Dendritic cell treated with granulocyte-macrophage colony-stimulating factor and Interleukin-4, amounts not matched to agents 40 ng/mL and 50 ng/mL, for 4 days (primary cell): ENCODE results near the gene KHSRP.

Experiments
- H3K27ac Mint-ChIP-seq: one replicate; pipeline ENCODE4 v1.8.0; 2022; ENCODE audit warnings: mild to moderate bottlenecking, mixed read lengths
- H3K27me3 Mint-ChIP-seq: one replicate; pipeline ENCODE4 v1.8.0; 2022; ENCODE audit warnings: mild to moderate bottlenecking, mixed read lengths
- H3K36me3 Mint-ChIP-seq: one replicate; pipeline ENCODE4 v1.8.0; 2022; ENCODE audit warnings: low read depth, mixed read lengths
- H3K4me1 Mint-ChIP-seq: one replicate; pipeline ENCODE4 v1.8.0; 2022; ENCODE audit warnings: low read depth, mixed read lengths
- H3K4me3 Mint-ChIP-seq: one replicate; pipeline ENCODE4 v1.8.0; 2022; ENCODE audit warnings: mild to moderate bottlenecking, moderate library complexity, mixed read lengths
- H3K9me3 Mint-ChIP-seq: one replicate; pipeline ENCODE4 v1.8.0; 2022; ENCODE audit warnings: mixed read lengths
- intact Hi-C: fragments of 100-400 bp; cut with micrococcal nuclease; formaldehyde crosslinking; loops from one replicate; pipeline ENCODE4 v1.15.0; 2022

KHSRP gene

GRCh38 chr19:6417713-6418561 is 6.7 kb downstream of the KHSRP start:
- no peak overlapping the region for H3K27ac Mint-ChIP-seq
- intact Hi-C loops: no loop called here
- no peaks in the 10 kb centered on the region for H3K9me3 Mint-ChIP-seq
- H3K27me3 Mint-ChIP-seq: no peaks in the 10 kb centered on the region
- H3K4me1 Mint-ChIP-seq: peaks cover 31% of the 10 kb centered on the region
- H3K36me3 Mint-ChIP-seq: peaks cover 100% of the 10 kb centered on the region
- H3K4me3 Mint-ChIP-seq: no peak overlapping the region

- no peaks in the 10 kb centered on the region for H3K9me3 Mint-ChIP-seq
- H3K36me3 Mint-ChIP-seq: peaks cover 93% of the 10 kb centered on the region
- H3K27me3 Mint-ChIP-seq: no peaks in the 10 kb centered on the region
- intact Hi-C loops: no loop called here
- H3K27ac Mint-ChIP-seq: no peak overlapping the region
- H3K4me1 Mint-ChIP-seq: peaks cover 20% of the 10 kb centered on the region
- no peak overlapping the region for H3K4me3 Mint-ChIP-seq
Observed at GRCh38 chr19:6416658-6417405, 7.8 kb downstream of the KHSRP start.

GRCh38 chr19:6415591-6416190 is 8.9 kb downstream of the KHSRP start:
- Mint-ChIP-seq H3K36me3 (peaks cover 81% of the 10 kb centered on the region), H3K9me3 (no peaks in the 10 kb centered on the region), H3K4me1 (peaks cover 9% of the 10 kb centered on the region), H3K4me3 (no peak overlapping the region), H3K27ac (no peak overlapping the region), H3K27me3 (no peaks in the 10 kb centered on the region)
- intact Hi-C loops: no loop called here

GRCh38 chr19:6414793-6415590 is 9.6 kb downstream of the KHSRP start:
- Mint-ChIP-seq H3K36me3 (peaks cover 74% of the 10 kb centered on the region), H3K9me3 (no peaks in the 10 kb centered on the region), H3K4me3 (no peak overlapping the region), H3K27me3 (no peaks in the 10 kb centered on the region), H3K27ac (no peak overlapping the region), H3K4me1 (peaks cover 2% of the 10 kb centered on the region)
- intact Hi-C loops: no loop called here

- H3K27ac Mint-ChIP-seq: no peak overlapping the region
- no peaks in the 10 kb centered on the region for H3K9me3 Mint-ChIP-seq
- H3K4me1 Mint-ChIP-seq: no peaks in the 10 kb centered on the region
- H3K36me3 Mint-ChIP-seq: peaks cover 64% of the 10 kb centered on the region
- no peaks in the 10 kb centered on the region for H3K27me3 Mint-ChIP-seq
- intact Hi-C loops: no loop called here
- H3K4me3 Mint-ChIP-seq: no peak overlapping the region
Observed at GRCh38 chr19:6413721-6414643, 10.6 kb downstream of the KHSRP start.

GRCh38 chr19:6413291-6413690 is 11.3 kb downstream of the KHSRP start:
- peaks cover 57% of the 10 kb centered on the region for H3K36me3 Mint-ChIP-seq
- no peaks in the 10 kb centered on the region for H3K27me3 Mint-ChIP-seq
- H3K4me3 Mint-ChIP-seq: no peak overlapping the region
- no peak overlapping the region for H3K27ac Mint-ChIP-seq
- no peaks in the 10 kb centered on the region for H3K9me3 Mint-ChIP-seq
- H3K4me1 Mint-ChIP-seq: no peaks in the 10 kb centered on the region
- intact Hi-C loops: no loop called here

GRCh38 chr19:6412447-6413091 is 12.0 kb downstream of the KHSRP start:
- Mint-ChIP-seq H3K27ac (no peak overlapping the region), H3K9me3 (no peaks in the 10 kb centered on the region), H3K27me3 (no peaks in the 10 kb centered on the region), H3K4me3 (no peak overlapping the region), H3K36me3 (peaks cover 50% of the 10 kb centered on the region), H3K4me1 (no peaks in the 10 kb centered on the region)
- intact Hi-C loops: no loop called here

- peaks cover 45% of the 10 kb centered on the region for H3K36me3 Mint-ChIP-seq
- H3K9me3 Mint-ChIP-seq: no peaks in the 10 kb centered on the region
- intact Hi-C loops: no loop called here
- no peak overlapping the region for H3K4me3 Mint-ChIP-seq
- H3K27ac Mint-ChIP-seq: no peak overlapping the region
- no peaks in the 10 kb centered on the region for H3K27me3 Mint-ChIP-seq
- H3K4me1 Mint-ChIP-seq: no peaks in the 10 kb centered on the region
Observed at GRCh38 chr19:6412061-6412446, 12.6 kb downstream of the KHSRP start.

- Mint-ChIP-seq H3K27ac (no peak overlapping the region), H3K27me3 (no peaks in the 10 kb centered on the region), H3K4me1 (peaks cover 5% of the 10 kb centered on the region), H3K36me3 (peaks cover 18% of the 10 kb centered on the region), H3K9me3 (no peaks in the 10 kb centered on the region), H3K4me3 (no peak overlapping the region)
- intact Hi-C loops: no loop called here
Observed at GRCh38 chr19:6409346-6409745, 15.3 kb downstream of the KHSRP start.

GRCh38 chr19:6406401-6406800 is 18.2 kb downstream of the KHSRP start:
- H3K9me3 Mint-ChIP-seq: no peaks in the 10 kb centered on the region
- intact Hi-C loops: no loop called here
- no peaks in the 10 kb centered on the region for H3K36me3 Mint-ChIP-seq
- H3K27ac Mint-ChIP-seq: peak overlapping the region; percentile 55
- no peak overlapping the region for H3K4me3 Mint-ChIP-seq
- H3K27me3 Mint-ChIP-seq: no peaks in the 10 kb centered on the region
- H3K4me1 Mint-ChIP-seq: peaks cover 11% of the 10 kb centered on the region

- peaks cover 11% of the 10 kb centered on the region for H3K4me1 Mint-ChIP-seq
- no peak overlapping the region for H3K4me3 Mint-ChIP-seq
- H3K36me3 Mint-ChIP-seq: no peaks in the 10 kb centered on the region
- H3K27me3 Mint-ChIP-seq: no peaks in the 10 kb centered on the region
- no peaks in the 10 kb centered on the region for H3K9me3 Mint-ChIP-seq
- intact Hi-C loops: no loop called here
- no peak overlapping the region for H3K27ac Mint-ChIP-seq
Observed at GRCh38 chr19:6402837-6403608, 21.6 kb downstream of the KHSRP start.

GRCh38 chr19:6402058-6402457 is 22.6 kb downstream of the KHSRP start:
- no peaks in the 10 kb centered on the region for H3K27me3 Mint-ChIP-seq
- intact Hi-C loops: no loop called here
- no peaks in the 10 kb centered on the region for H3K36me3 Mint-ChIP-seq
- no peak overlapping the region for H3K27ac Mint-ChIP-seq
- H3K4me1 Mint-ChIP-seq: peaks cover 11% of the 10 kb centered on the region
- H3K9me3 Mint-ChIP-seq: no peaks in the 10 kb centered on the region
- no peak overlapping the region for H3K4me3 Mint-ChIP-seq
